HepG2 (cell line): ENCODE data around the gene BRCA1. TPM values are rescaled to one million over a fixed set of nuclear protein-coding genes. Genes with fewer than 3 reads are reported as not detected.
A peak's percentile ranks its signal among the peaks of the same experiment; 100 is the strongest.

Experiments
- CBFB ChIP-seq: sonication (generic); formaldehyde crosslinking; IDR thresholded peaks from 2 replicates; pipeline ENCODE4 v1.4.0; 2020; ENCODE audit warnings: missing genetic modification reagents
- HOXD1 ChIP-seq: sonication (generic); formaldehyde crosslinking; IDR thresholded peaks from 2 replicates; pipeline ENCODE4 v1.5.0; 2020; ENCODE audit warnings: missing genetic modification reagents
- KDM1A ChIP-seq: IDR thresholded peaks from 2 replicates; pipeline ENCODE4 v1.6.1; 2016; ENCODE audit warnings: missing compliant biosample characterization
- KDM5B ChIP-seq: sonication (generic); formaldehyde crosslinking; IDR thresholded peaks from 2 replicates; pipeline ENCODE4 v1.4.0; 2020; ENCODE audit warnings: missing genetic modification reagents, mild to moderate bottlenecking, borderline replicate concordance
- MLLT10 ChIP-seq: sonication (generic); formaldehyde crosslinking; IDR thresholded peaks from 2 replicates; pipeline ENCODE4 v1.4.0; 2020; ENCODE audit warnings: missing genetic modification reagents
- MYC ChIP-seq: sonication (generic); formaldehyde crosslinking; IDR thresholded peaks from 2 replicates; pipeline ENCODE4 v1.9.0; 2021; ENCODE audit warnings: missing genetic modification reagents, borderline replicate concordance
- NPAS2 ChIP-seq: sonication (generic); formaldehyde crosslinking; IDR thresholded peaks from 2 replicates; pipeline ENCODE4 v1.8.0; 2022; ENCODE audit warnings: mild to moderate bottlenecking, missing genetic modification reagents, borderline replicate concordance
- PHF20 ChIP-seq: sonication (generic); formaldehyde crosslinking; IDR thresholded peaks from 2 replicates; pipeline ENCODE4 v1.5.0; 2020; ENCODE audit warnings: mild to moderate bottlenecking, missing genetic modification reagents
- REL ChIP-seq: sonication (generic); formaldehyde crosslinking; conservative IDR thresholded peaks from 2 replicates; pipeline ENCODE4 v1.8.0; 2022; ENCODE audit warnings: mild to moderate bottlenecking, missing genetic modification reagents, moderate library complexity
- SYNCRIP ChIP-seq: fragments of 200-400 bp; formaldehyde crosslinking; IDR thresholded peaks from 2 replicates; pipeline ENCODE4 v1.6.1; 2018; ENCODE audit warnings: mild to moderate bottlenecking, low read depth, low read length; ENCODE audit not compliant: insufficient read depth
- TCF7L2 ChIP-seq: IDR thresholded peaks from 2 replicates; pipeline ENCODE4 v1.6.1; 2011; ENCODE audit warnings: mild to moderate bottlenecking, low read depth, low read length, moderate library complexity
- polyA plus RNA-seq, 8 experiments: library from polyadenylated mRNA; depleted of rRNA in 3 of 8; stranded (reverse) in 7 of 8; unstranded in 1 of 8; fragments of >200 nt; fragmentation: Illumina TruSeq in 4 of 8; extraction: Trizol in 4 of 8; gene quantifications; 2 replicates each; pipeline versions ENCODE4 v1.2.1 to v1.2.3, GENCODE V29; 2011 to 2016; ENCODE audit warnings: low read depth in 4 of 8, missing spikeins in 1 of 8, mixed read lengths in 1 of 8; ENCODE audit not compliant: insufficient read depth in 1 of 8
- total RNA-seq, 5 experiments: library from RNA; depleted of rRNA; stranded (reverse); fragments of >200 nt; fragmentation: Illumina TruSeq; extraction: Trizol; gene quantifications; 2 replicates each; pipeline ENCODE4 v1.2.3, GENCODE V29; 2016; ENCODE audit warnings: low read depth in 1 of 5
- TF ChIP-seq, protein P1 (sequence below): sonication (generic); formaldehyde crosslinking; IDR thresholded peaks from 2 replicates; pipeline ENCODE4 v1.4.0; 2020; ENCODE audit warnings: missing genetic modification reagents
- TF ChIP-seq, protein P2 (sequence below): sonication (generic); formaldehyde crosslinking; IDR thresholded peaks from 2 replicates; pipeline ENCODE4 v1.8.0; 2022; ENCODE audit warnings: mild to moderate bottlenecking, missing genetic modification reagents, moderate library complexity
- TF ChIP-seq, protein P3 (sequence below): sonication (generic); formaldehyde crosslinking; IDR thresholded peaks from 2 replicates; pipeline ENCODE4 v1.4.0; 2020; ENCODE audit warnings: missing genetic modification reagents
- TF ChIP-seq, protein P4 (sequence below): sonication (generic); formaldehyde crosslinking; IDR thresholded peaks from 2 replicates; pipeline ENCODE4 v1.4.0; 2020; ENCODE audit warnings: mild to moderate bottlenecking, low read depth, missing genetic modification reagents
- TF ChIP-seq, protein P5 (sequence below): IDR thresholded peaks from 2 replicates; pipeline ENCODE4 v1.6.1; 2016; ENCODE audit warnings: low read depth, control low read depth
- TF ChIP-seq, protein P6 (sequence below): sonication (generic); formaldehyde crosslinking; IDR thresholded peaks from 2 replicates; pipeline ENCODE4 v1.4.0; 2020; ENCODE audit warnings: mild to moderate bottlenecking, missing genetic modification reagents, borderline replicate concordance

BRCA1 gene
- total and polyA plus RNA-seq, 2 of the 13 experiments (the other 11 are each of a cell fraction or from before 2014, with no cell fraction given), result 13.3 to 37.5 TPM

DNA sequence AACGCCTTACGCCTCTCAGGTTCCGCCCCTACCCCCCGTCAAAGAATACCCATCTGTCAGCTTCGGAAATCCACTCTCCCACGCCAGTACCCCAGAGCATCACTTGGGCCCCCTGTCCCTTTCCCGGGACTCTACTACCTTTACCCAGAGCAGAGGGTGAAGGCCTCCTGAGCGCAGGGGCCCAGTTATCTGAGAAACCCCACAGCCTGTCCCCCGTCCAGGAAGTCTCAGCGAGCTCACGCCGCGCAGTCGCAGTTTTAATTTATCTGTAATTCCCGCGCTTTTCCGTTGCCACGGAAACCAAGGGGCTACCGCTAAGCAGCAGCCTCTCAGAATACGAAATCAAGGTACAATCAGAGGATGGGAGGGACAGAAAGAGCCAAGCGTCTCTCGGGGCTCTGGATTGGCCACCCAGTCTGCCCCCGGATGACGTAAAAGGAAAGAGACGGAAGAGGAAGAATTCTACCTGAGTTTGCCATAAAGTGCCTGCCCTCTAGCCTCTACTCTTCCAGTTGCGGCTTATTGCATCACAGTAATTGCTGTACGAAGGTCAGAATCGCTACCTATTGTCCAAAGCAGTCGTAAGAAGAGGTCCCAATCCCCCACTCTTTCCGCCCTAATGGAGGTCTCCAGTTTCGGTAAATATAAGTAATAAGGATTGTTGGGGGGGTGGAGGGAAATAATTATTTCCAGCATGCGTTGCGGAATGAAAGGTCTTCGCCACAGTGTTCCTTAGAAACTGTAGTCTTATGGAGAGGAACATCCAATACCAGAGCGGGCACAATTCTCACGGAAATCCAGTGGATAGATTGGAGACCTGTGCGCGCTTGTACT, at the start of gene BRCA1 (continued):
- TF ChIP-seq, protein P1, sequence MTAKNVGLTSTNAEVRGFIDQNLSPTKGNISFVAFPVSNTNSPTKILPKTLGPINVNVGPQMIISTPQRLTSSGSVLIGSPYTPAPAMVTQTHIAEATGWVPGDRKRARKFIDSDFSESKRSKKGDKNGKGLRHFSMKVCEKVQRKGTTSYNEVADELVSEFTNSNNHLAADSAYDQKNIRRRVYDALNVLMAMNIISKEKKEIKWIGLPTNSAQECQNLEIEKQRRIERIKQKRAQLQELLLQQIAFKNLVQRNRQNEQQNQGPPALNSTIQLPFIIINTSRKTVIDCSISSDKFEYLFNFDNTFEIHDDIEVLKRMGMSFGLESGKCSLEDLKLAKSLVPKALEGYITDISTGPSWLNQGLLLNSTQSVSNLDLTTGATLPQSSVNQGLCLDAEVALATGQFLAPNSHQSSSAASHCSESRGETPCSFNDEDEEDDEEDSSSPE (CRISPR knock-in tag), result peak; percentile 100
- peak; percentile 96 for TF ChIP-seq PHF20
- no peak for TF ChIP-seq NPAS2 (CRISPR knock-in tag)
- TF ChIP-seq MLLT10 (CRISPR knock-in tag), result no peak
- TF ChIP-seq, protein P2, sequence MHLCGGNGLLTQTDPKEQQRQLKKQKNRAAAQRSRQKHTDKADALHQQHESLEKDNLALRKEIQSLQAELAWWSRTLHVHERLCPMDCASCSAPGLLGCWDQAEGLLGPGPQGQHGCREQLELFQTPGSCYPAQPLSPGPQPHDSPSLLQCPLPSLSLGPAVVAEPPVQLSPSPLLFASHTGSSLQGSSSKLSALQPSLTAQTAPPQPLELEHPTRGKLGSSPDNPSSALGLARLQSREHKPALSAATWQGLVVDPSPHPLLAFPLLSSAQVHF (CRISPR knock-in tag), result no peak
- TF ChIP-seq, protein P3, sequence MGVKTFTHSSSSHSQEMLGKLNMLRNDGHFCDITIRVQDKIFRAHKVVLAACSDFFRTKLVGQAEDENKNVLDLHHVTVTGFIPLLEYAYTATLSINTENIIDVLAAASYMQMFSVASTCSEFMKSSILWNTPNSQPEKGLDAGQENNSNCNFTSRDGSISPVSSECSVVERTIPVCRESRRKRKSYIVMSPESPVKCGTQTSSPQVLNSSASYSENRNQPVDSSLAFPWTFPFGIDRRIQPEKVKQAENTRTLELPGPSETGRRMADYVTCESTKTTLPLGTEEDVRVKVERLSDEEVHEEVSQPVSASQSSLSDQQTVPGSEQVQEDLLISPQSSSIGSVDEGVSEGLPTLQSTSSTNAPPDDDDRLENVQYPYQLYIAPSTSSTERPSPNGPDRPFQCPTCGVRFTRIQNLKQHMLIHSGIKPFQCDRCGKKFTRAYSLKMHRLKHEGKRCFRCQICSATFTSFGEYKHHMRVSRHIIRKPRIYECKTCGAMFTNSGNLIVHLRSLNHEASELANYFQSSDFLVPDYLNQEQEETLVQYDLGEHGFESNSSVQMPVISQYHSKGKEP (CRISPR knock-in tag), result no peak
- no peak for TF ChIP-seq HOXD1 (CRISPR knock-in tag)
- no peak for TF ChIP-seq MYC (CRISPR knock-in tag)
- TF ChIP-seq CBFB, result peak; percentile 84
- TF ChIP-seq, protein P4, sequence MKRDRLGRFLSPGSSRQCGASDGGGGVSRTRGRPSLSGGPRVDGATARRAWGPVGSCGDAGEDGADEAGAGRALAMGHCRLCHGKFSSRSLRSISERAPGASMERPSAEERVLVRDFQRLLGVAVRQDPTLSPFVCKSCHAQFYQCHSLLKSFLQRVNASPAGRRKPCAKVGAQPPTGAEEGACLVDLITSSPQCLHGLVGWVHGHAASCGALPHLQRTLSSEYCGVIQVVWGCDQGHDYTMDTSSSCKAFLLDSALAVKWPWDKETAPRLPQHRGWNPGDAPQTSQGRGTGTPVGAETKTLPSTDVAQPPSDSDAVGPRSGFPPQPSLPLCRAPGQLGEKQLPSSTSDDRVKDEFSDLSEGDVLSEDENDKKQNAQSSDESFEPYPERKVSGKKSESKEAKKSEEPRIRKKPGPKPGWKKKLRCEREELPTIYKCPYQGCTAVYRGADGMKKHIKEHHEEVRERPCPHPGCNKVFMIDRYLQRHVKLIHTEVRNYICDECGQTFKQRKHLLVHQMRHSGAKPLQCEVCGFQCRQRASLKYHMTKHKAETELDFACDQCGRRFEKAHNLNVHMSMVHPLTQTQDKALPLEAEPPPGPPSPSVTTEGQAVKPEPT (CRISPR knock-in tag), result no peak
- TF ChIP-seq SYNCRIP, result no peak
- TF ChIP-seq TCF7L2, result no peak
- TF ChIP-seq, protein P5, sequence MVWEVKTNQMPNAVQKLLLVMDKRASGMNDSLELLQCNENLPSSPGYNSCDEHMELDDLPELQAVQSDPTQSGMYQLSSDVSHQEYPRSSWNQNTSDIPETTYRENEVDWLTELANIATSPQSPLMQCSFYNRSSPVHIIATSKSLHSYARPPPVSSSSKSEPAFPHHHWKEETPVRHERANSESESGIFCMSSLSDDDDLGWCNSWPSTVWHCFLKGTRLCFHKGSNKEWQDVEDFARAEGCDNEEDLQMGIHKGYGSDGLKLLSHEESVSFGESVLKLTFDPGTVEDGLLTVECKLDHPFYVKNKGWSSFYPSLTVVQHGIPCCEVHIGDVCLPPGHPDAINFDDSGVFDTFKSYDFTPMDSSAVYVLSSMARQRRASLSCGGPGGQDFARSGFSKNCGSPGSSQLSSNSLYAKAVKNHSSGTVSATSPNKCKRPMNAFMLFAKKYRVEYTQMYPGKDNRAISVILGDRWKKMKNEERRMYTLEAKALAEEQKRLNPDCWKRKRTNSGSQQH (CRISPR knock-in tag), result peak; percentile 96
- no peak; the same call in 1 of the 2 replicates for TF ChIP-seq REL (CRISPR knock-in tag)
- TF ChIP-seq KDM5B (CRISPR knock-in tag), result no peak; the same call in 1 of the 2 replicates
- TF ChIP-seq KDM1A (CRISPR knock-in tag), result no peak
- TF ChIP-seq, protein P6, sequence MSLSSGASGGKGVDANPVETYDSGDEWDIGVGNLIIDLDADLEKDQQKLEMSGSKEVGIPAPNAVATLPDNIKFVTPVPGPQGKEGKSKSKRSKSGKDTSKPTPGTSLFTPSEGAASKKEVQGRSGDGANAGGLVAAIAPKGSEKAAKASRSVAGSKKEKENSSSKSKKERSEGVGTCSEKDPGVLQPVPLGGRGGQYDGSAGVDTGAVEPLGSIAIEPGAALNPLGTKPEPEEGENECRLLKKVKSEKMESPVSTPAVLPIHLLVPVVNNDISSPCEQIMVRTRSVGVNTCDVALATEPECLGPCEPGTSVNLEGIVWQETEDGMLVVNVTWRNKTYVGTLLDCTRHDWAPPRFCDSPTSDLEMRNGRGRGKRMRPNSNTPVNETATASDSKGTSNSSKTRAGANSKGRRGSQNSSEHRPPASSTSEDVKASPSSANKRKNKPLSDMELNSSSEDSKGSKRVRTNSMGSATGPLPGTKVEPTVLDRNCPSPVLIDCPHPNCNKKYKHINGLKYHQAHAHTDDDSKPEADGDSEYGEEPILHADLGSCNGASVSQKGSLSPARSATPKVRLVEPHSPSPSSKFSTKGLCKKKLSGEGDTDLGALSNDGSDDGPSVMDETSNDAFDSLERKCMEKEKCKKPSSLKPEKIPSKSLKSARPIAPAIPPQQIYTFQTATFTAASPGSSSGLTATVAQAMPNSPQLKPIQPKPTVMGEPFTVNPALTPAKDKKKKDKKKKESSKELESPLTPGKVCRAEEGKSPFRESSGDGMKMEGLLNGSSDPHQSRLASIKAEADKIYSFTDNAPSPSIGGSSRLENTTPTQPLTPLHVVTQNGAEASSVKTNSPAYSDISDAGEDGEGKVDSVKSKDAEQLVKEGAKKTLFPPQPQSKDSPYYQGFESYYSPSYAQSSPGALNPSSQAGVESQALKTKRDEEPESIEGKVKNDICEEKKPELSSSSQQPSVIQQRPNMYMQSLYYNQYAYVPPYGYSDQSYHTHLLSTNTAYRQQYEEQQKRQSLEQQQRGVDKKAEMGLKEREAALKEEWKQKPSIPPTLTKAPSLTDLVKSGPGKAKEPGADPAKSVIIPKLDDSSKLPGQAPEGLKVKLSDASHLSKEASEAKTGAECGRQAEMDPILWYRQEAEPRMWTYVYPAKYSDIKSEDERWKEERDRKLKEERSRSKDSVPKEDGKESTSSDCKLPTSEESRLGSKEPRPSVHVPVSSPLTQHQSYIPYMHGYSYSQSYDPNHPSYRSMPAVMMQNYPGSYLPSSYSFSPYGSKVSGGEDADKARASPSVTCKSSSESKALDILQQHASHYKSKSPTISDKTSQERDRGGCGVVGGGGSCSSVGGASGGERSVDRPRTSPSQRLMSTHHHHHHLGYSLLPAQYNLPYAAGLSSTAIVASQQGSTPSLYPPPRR (CRISPR knock-in tag), result no peak
